ENCODE results near the gene GCC2.
A peak's percentile ranks its signal among the peaks of the same experiment; 100 is the strongest.
"Not testable (repeated sequence)": the region's sequence is repeated elsewhere in the genome, so short reads cannot be mapped to it uniquely, and the experiment has no call there.

The GCC2 gene

GRCh38 chr2:108524688-108525087 is 75.7 kb downstream of the GCC2 start:
- DNase-seq = not testable (repeated sequence)

GRCh38 chr2:108525258-108525657 is 76.3 kb downstream of the GCC2 start:
- DNase-seq = not testable (repeated sequence)

- DNase-seq = no peak
Observed at GRCh38 chr2:108531674-108532055, 82.7 kb downstream of the GCC2 start.

- DNase-seq = peak; percentile 47 to 88 (median 71)
Observed at GRCh38 chr2:108533832-108534583, 85.0 kb downstream of the GCC2 start, which contains the start of gene LIMS1. Gene LIMS1 (plus strand): TSS chr2:108534470. CDS start chr2:108534563, 93 bp downstream.

GRCh38 chr2:108534584-108535356 is 85.8 kb downstream of the GCC2 start:
- peak in 2 of 4 experiments; percentile 11 to 17 for DNase-seq

- DNase-seq = no peak
Observed at GRCh38 chr2:108535357-108535631, 86.3 kb downstream of the GCC2 start.

- no peak for DNase-seq
Observed at GRCh38 chr2:108536133-108536780, 87.3 kb downstream of the GCC2 start.

GRCh38 chr2:108536911-108537310 is 87.9 kb downstream of the GCC2 start:
- DNase-seq = no peak

- no peak for DNase-seq
Observed at GRCh38 chr2:108538000-108538625, 89.1 kb downstream of the GCC2 start.

- DNase-seq = no peak
Observed at GRCh38 chr2:108541451-108541850, 92.4 kb downstream of the GCC2 start.

GRCh38 chr2:108542071-108542470 is 93.1 kb downstream of the GCC2 start:
- DNase-seq = no peak

GRCh38 chr2:108547606-108548005 is 98.6 kb downstream of the GCC2 start:
- no peak for DNase-seq

- DNase-seq = no peak
Observed at GRCh38 chr2:108548208-108549003, 99.4 kb downstream of the GCC2 start.

- no peak for DNase-seq
Observed at GRCh38 chr2:108552566-108552965, 103.6 kb downstream of the GCC2 start.

GRCh38 chr2:108553209-108553919 is 104.4 kb downstream of the GCC2 start:
- DNase-seq = no peak

- no peak for DNase-seq
Observed at GRCh38 chr2:108554528-108554927, 105.5 kb downstream of the GCC2 start.

GRCh38 chr2:108555572-108555971 is 106.6 kb downstream of the GCC2 start:
- DNase-seq = no peak

- not testable (repeated sequence) for DNase-seq
Observed at GRCh38 chr2:108556581-108556980, 107.6 kb downstream of the GCC2 start.
